NT2/D1 (cell line): Measurements from ENCODE around the gene OGFOD1.
A peak's percentile ranks its signal among the peaks of the same experiment; 100 is the strongest.

Experiments used
- DNase-seq: peaks from one replicate; pipeline ENCODE4 v3.0.0-alpha.2; 2011; ENCODE audit warnings: low read depth, low spot score
- H3K27me3 ChIP-seq: 2 replicates; pipeline ENCODE4 v1.6.0; 2011; ENCODE audit warnings: mild to moderate bottlenecking; ENCODE audit not compliant: insufficient read length, insufficient read depth
- H3K36me3 ChIP-seq: 2 replicates; pipeline ENCODE4 v1.6.1; 2011; ENCODE audit warnings: mild to moderate bottlenecking, low read length, mixed read lengths; ENCODE audit not compliant: insufficient read depth, insufficient read length
- H3K4me1 ChIP-seq: 2 replicates; pipeline ENCODE4 v1.5.1; 2011; ENCODE audit not compliant: insufficient read depth, insufficient read length
- H3K4me3 ChIP-seq: 2 replicates; pipeline ENCODE4 v1.5.1; 2011; ENCODE audit warnings: low read depth; ENCODE audit not compliant: insufficient read length
- H3K9ac ChIP-seq: 2 replicates; pipeline ENCODE4 v1.6.0; 2011; ENCODE audit warnings: low read depth; ENCODE audit not compliant: insufficient read length
- H3K9me3 ChIP-seq: 2 replicates; pipeline ENCODE4 v1.5.1; 2011; ENCODE audit warnings: mild to moderate bottlenecking, low read length; ENCODE audit not compliant: insufficient read depth
- SUZ12 ChIP-seq: IDR thresholded peaks from 2 replicates; pipeline ENCODE4 v1.6.1; 2011; ENCODE audit not compliant: insufficient read length, insufficient read depth; ENCODE audit errors: extremely low read depth
- YY1 ChIP-seq: IDR thresholded peaks from 2 replicates; pipeline ENCODE4 v1.6.1; 2011; ENCODE audit not compliant: insufficient read length, insufficient read depth
- ZNF274 ChIP-seq: IDR thresholded peaks from 2 replicates; pipeline ENCODE4 v1.6.1; 2011; ENCODE audit warnings: mild to moderate bottlenecking, low read depth, low read length

Gene OGFOD1

DNA sequence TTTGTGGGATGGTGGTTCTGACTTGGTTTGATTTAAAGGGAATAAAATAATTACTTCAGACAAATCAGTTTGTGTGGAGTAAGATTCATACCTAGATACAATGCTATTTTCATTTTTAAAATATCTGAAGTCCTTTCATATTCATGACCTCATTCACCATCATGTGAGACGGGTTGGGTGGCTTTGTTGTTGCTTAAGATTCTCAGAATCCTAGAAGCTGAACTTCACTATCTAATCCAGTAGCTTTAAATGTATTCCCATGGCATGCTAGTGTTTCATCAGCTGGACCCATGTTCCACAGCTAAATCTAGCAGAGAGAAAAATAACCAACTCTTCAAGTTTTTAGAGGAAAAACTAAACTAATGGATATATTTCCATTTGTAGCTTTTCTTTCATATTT lies 23.3 kb upstream of the OGFOD1 start:
- Histone ChIP-seq H3K27me3 (no peaks in the 10 kb centered on the region), H3K36me3 (peaks cover 28% of the 10 kb centered on the region), H3K4me1 (no peaks in the 10 kb centered on the region), H3K4me3 (no peak overlapping the region), H3K9ac (no peak overlapping the region), H3K9me3 (no peaks in the 10 kb centered on the region)
- TF ChIP-seq ZNF274 = no peak
- TF ChIP-seq SUZ12 = no peak
- no peak for TF ChIP-seq YY1
- no peak for DNase-seq

DNA sequence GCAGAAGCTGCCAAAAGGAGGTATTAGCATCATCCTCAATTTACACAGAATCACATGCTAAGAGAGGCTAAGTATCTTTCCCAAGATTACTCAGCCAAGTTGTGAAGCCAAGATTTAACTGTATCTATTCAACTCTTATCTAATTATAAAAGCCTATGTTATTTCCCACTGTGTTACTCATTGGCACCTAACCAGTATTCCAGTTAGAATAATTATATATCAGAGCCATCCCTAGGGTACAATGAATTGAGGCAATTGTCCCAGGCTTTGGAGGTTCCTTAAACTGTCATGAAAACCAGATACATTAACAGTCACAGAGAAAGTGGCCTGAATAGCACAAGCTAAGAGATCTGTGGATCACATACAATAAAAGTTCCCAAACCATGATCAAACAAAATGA lies 15.1 kb upstream of the OGFOD1 start:
- TF ChIP-seq ZNF274 (no peak), YY1 (no peak), SUZ12 (no peak)

DNA sequence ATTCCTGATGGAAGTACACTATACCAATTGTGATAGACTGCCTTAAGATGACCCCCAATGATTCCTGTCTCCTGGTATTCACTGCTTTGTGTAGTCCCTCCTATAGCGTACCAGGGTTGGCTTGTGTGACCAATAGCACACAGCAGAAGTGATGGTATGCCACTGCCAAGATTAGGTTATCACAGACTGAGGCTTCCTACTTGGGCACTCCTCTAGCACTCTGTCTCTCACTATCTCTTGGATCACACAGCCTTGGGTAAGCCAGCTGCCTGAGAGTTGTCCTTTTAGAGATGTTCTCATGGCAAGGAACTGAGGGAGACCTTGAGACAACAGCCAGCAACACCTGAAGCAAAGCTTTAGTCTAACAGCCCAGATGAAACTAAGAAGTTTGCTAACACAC lies 13.3 kb upstream of the OGFOD1 start:
- no peak for DNase-seq
- peaks cover 78% of the 10 kb centered on the region for H3K36me3 ChIP-seq
- H3K9me3 ChIP-seq = no peaks in the 10 kb centered on the region
- H3K9ac ChIP-seq = no peak overlapping the region
- TF ChIP-seq ZNF274 (no peak), YY1 (no peak), SUZ12 (no peak)
- no peaks in the 10 kb centered on the region for H3K27me3 ChIP-seq
- H3K4me1 ChIP-seq = no peaks in the 10 kb centered on the region
- H3K4me3 ChIP-seq = no peak overlapping the region

More for the DNA sequence above, 15.1 kb upstream of the OGFOD1 start:
- no peak overlapping the region for H3K4me3 ChIP-seq
- H3K9ac ChIP-seq = no peak overlapping the region
- H3K4me1 ChIP-seq = no peaks in the 10 kb centered on the region
- no peaks in the 10 kb centered on the region for H3K27me3 ChIP-seq
- no peak for DNase-seq
- no peaks in the 10 kb centered on the region for H3K9me3 ChIP-seq
- H3K36me3 ChIP-seq = peaks cover 80% of the 10 kb centered on the region

DNA sequence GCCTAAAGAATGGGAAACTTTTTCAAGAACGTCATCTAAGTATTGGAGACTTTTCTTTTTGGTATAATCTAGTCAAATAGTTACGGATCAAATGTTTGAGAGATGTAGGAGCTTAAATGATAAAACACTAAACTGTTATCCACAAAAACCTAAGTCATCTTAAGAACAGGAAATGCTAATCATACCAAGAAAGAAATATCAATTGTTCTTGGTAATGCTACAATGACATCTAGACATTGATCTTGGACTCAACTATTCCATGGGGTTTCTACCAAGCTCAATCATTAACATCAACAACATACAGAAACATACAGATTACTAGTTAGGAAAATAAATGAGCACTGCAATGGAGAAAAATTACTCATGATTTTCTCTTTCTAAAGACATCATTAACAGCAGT lies 4.1 kb upstream of the OGFOD1 start:
- no peaks in the 10 kb centered on the region for H3K27me3 ChIP-seq
- H3K4me3 ChIP-seq = no peak overlapping the region
- no peak for DNase-seq
- H3K9ac ChIP-seq = no peak overlapping the region
- TF ChIP-seq ZNF274 (no peak), YY1 (no peak), SUZ12 (no peak)
- H3K9me3 ChIP-seq = no peaks in the 10 kb centered on the region
- H3K4me1 ChIP-seq = no peaks in the 10 kb centered on the region
- peaks cover 48% of the 10 kb centered on the region for H3K36me3 ChIP-seq

DNA sequence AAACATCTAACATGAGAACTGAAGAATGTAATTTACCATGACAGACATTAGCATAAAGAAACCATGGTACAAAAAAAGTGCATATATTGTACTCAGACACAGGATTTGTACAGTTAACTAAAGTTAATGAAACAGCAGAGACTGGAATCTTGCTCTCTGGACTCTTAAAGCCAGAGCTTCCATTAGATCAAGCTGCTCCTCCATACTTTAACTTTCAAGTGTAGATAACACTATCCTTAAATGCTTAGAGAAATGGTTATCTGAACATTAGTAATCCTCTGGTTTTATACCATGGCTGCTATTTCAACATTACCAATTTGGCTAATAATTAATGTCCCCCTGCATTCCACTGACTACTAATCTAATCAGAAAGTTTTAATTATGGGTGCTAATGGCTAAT lies 3.3 kb upstream of the OGFOD1 start:
- TF ChIP-seq YY1 (no peak), ZNF274 (no peak), SUZ12 (no peak)
- Histone ChIP-seq H3K9ac (no peak overlapping the region), H3K9me3 (no peaks in the 10 kb centered on the region), H3K4me3 (no peak overlapping the region), H3K4me1 (no peaks in the 10 kb centered on the region), H3K36me3 (peaks cover 49% of the 10 kb centered on the region), H3K27me3 (no peaks in the 10 kb centered on the region)
- DNase-seq = no peak

DNA sequence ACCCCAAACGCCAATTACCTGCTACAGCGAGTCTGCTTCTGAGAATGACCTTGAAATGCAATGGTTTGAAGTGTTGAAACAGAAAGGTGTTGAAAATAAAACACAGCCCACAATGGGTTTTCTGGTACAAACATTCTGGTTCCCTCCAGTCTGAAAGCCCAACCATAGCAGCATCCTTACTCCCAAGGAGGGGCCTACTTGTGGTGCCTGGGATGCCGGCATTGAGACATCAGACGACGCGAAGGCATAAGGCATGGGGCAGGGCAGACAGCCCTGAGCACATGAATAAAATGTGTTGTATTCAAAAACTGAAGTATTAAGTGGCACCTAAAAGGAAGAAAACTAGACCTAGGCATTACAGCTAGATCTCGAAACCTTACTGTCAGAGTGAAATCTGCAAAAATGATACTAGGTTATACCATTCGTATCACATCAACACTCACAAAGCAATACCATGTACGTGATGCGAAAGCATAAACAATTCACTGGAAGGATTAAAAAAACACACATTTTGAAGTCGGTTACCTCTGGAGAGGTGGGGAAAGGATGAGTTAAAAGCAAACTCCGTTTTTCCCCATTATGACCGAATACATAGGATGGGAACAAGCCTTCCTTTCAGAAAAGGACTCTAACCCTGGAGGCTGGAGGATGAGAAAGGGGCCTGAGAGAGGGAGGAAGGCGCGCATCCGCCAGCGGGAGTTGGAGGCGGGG lies 924 bp upstream of the OGFOD1 start:
- Histone ChIP-seq H3K36me3 (peaks cover 58% of the 10 kb centered on the region), H3K27me3 (no peaks in the 10 kb centered on the region), H3K4me1 (no peaks in the 10 kb centered on the region), H3K9me3 (no peaks in the 10 kb centered on the region), H3K9ac (peak overlapping the region; percentile 99), H3K4me3 (peak overlapping the region; percentile 97)
- no peak for DNase-seq
- TF ChIP-seq SUZ12 (no peak), YY1 (no peak), ZNF274 (no peak)

DNA sequence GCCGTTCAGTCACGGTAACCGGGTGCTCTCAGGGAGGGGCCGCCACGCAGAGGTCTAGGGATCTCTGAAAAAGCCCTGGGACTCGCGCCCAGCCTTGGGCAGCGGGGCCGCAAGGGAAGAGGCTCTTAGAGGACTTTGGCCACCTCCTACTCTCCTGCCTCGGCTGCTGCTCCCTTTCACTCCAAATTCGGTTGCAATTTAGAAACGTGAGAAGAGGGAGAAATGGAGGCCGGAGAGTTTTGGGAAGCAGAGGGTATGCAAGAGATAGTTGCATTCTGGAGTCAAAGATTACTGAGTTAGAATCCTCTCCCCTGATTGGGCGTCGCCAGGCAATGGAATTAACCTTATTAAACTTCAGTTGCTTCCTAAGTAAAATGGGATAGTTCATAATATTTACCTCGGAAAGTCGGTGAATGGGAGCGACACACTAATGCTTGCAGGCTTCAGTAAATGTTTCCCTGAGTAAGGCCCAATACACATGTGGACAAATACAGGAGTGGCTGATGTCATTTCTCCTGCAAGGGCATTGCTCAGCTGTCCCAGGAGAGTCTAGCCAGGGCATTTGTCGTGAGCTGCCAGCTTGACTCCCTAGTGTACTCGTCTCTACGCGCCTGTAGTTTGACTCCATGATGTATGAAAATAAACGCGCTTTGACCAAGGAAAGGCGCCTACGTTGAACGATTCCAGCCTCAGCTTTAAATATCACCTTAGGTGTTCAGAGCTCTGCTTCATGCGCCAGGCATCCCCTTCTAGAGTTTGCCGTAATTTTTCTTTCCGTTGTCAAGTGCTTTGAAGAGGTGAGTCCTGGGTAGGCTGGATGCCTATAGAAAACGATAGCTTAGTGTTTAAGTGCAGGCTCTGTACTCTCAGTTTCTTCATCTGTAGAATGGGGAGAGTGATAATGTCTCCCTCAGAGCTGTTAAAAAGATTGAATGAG lies 667 bp downstream of the OGFOD1 start:
- H3K27me3 ChIP-seq = no peaks in the 10 kb centered on the region
- TF ChIP-seq ZNF274 (no peak), SUZ12 (no peak), YY1 (no peak)
- peak overlapping the region; percentile 91 for H3K9ac ChIP-seq
- H3K36me3 ChIP-seq = peaks cover 57% of the 10 kb centered on the region
- no peak for DNase-seq
- H3K9me3 ChIP-seq = no peaks in the 10 kb centered on the region
- H3K4me3 ChIP-seq = peak overlapping the region; percentile 97
- H3K4me1 ChIP-seq = no peaks in the 10 kb centered on the region
